H1 (cell line): ENCODE data around the gene AGRP. TPM values are rescaled to one million over a fixed set of nuclear protein-coding genes. Genes with fewer than 3 reads are reported as not detected.
A peak's percentile ranks its signal among the peaks of the same experiment; 100 is the strongest.

ENCODE experiments used
- CTCF ChIA-PET: fragments of 300-600 bp; sonication (Branson Sonifier 250); formaldehyde crosslinking; loops from one replicate; lab custom pipeline; 2021; ENCODE audit not compliant: partially characterized antibody; lab: Charles Lee
- POLR2A ChIA-PET: fragments of 300-600 bp; sonication (Branson Sonifier 250); formaldehyde crosslinking; loops from one replicate; lab custom pipeline; 2021; ENCODE audit warnings: inconsistent platforms; ENCODE audit not compliant: partially characterized antibody; lab: Charles Lee
- DNase-seq, 2 experiments: peaks; one replicate each; pipeline versions ENCODE4 v3.0.0 to v3.0.0-alpha.2; 2010 to 2022; ENCODE audit warnings: low spot score in 2 of 2, low read depth in 1 of 2, mixed read lengths in 1 of 2
- FAIRE-seq: peaks from 2 replicates; lab custom pipeline; 2011; peaks lifted over from hg19 to GRCh38; lab: Jason Lieb, UNC
- H2AFZ ChIP-seq: 2 replicates; pipeline ENCODE4 v1.8.1; 2012; ENCODE audit warnings: low read length, inconsistent platforms
- H2AK5ac ChIP-seq: 2 replicates; pipeline ENCODE4 v1.6.1; 2013; ENCODE audit warnings: low read depth, low read length
- H2BK120ac ChIP-seq: replicated peaks from 2 replicates; pipeline ENCODE3; 2013; ENCODE audit warnings: low read depth, low read length, inconsistent platforms
- H2BK12ac ChIP-seq: 2 replicates; pipeline ENCODE4 v1.6.1; 2013; ENCODE audit warnings: low read depth, low read length
- H2BK15ac ChIP-seq: 2 replicates; pipeline ENCODE4 v1.6.1; 2013; ENCODE audit warnings: low read length
- H2BK20ac ChIP-seq: 2 replicates; pipeline ENCODE4 v1.6.1; 2013; ENCODE audit warnings: low read length
- H2BK5ac ChIP-seq: 2 replicates; pipeline ENCODE4 v1.6.1; 2013; ENCODE audit warnings: low read depth, low read length
- H3K14ac ChIP-seq: 2 replicates; pipeline ENCODE4 v1.6.1; 2013; ENCODE audit warnings: inconsistent platforms; ENCODE audit not compliant: insufficient read length
- H3K18ac ChIP-seq: 2 replicates; pipeline ENCODE4 v1.6.1; 2013; ENCODE audit warnings: low read length; ENCODE audit errors: extremely low read depth
- H3K23ac ChIP-seq: 2 replicates; pipeline ENCODE4 v1.6.1; 2013; ENCODE audit warnings: inconsistent platforms; ENCODE audit not compliant: insufficient read length
- H3K23me2 ChIP-seq: 2 replicates; pipeline ENCODE4 v1.6.1; 2013; ENCODE audit warnings: low read depth, low read length
- H3K27ac ChIP-seq: 2 replicates; pipeline ENCODE4 v1.6.1; 2011; ENCODE audit warnings: low read depth, low read length, inconsistent platforms
- H3K27me3 ChIP-seq, 4 experiments: replicated peaks in 1 of 4; 1 replicate in 1 of 4; 2 replicates in 3 of 4; pipeline versions ENCODE4 v1.6.1 to v1.8.1; 2011 to 2013; ENCODE audit warnings: low read length in 3 of 4, mild to moderate bottlenecking in 3 of 4, inconsistent platforms in 2 of 4, mixed read lengths in 2 of 4, moderate library complexity in 1 of 4; ENCODE audit not compliant: control insufficient read depth in 3 of 4, insufficient read depth in 3 of 4; ENCODE audit errors: extremely low read depth in 1 of 4
- H3K36me3 ChIP-seq, 4 experiments: 2 replicates each; pipeline versions ENCODE4 v1.6.1 to v1.8.1; 2011 to 2013; ENCODE audit warnings: mild to moderate bottlenecking in 4 of 4, low read length in 3 of 4, moderate library complexity in 2 of 4, control low read depth in 1 of 4, inconsistent platforms in 1 of 4; ENCODE audit not compliant: insufficient read depth in 4 of 4, control insufficient read depth in 2 of 4
- H3K4ac ChIP-seq: replicated peaks from 2 replicates; pipeline ENCODE3; 2013; ENCODE audit warnings: low read length, low read depth, mixed read lengths, inconsistent platforms; ENCODE audit not compliant: insufficient read length
- H3K4me1 ChIP-seq, 4 experiments: replicated peaks in 1 of 4; 1 replicate in 1 of 4; 2 replicates in 3 of 4; pipeline versions ENCODE4 v1.6.1 to v1.8.1; 2011 to 2013; ENCODE audit warnings: low read length in 3 of 4, inconsistent platforms in 2 of 4, mixed read lengths in 1 of 4; ENCODE audit not compliant: insufficient read depth in 4 of 4, control insufficient read depth in 3 of 4
- H3K4me2 ChIP-seq, 2 experiments: 2 replicates each; pipeline versions ENCODE4 v1.6.1 to v1.8.1; 2011 to 2013; ENCODE audit warnings: low read depth in 2 of 2, low read length in 2 of 2, control low read depth in 1 of 2, inconsistent platforms in 1 of 2, mild to moderate bottlenecking in 1 of 2; ENCODE audit not compliant: insufficient read depth in 1 of 2
- H3K4me3 ChIP-seq, 4 experiments: fragments of 200-600, 300-600 bp in 1 of 4; sonication (generic), shearing (Covaris generic), sonication (Bioruptor Twin) in 1 of 4; 2 replicates each; pipeline versions ENCODE4 v1.5.1 to v1.8.1; 2011 to 2016; ENCODE audit warnings: low read length in 4 of 4, low read depth in 3 of 4, control low read depth in 2 of 4, inconsistent platforms in 2 of 4, mild to moderate bottlenecking in 2 of 4, mixed read lengths in 1 of 4, moderate library complexity in 1 of 4; ENCODE audit not compliant: insufficient read depth in 2 of 4; ENCODE audit errors: extremely low read depth in 1 of 4
- H3K56ac ChIP-seq: replicated peaks from 2 replicates; pipeline ENCODE3; 2013; ENCODE audit warnings: low read depth, mild to moderate bottlenecking, mixed read lengths, low read length, inconsistent platforms; ENCODE audit not compliant: insufficient read length
- H3K79me1 ChIP-seq: 2 replicates; pipeline ENCODE4 v1.6.1; 2013; ENCODE audit warnings: low read depth, low read length, control low read depth
- H3K79me2 ChIP-seq, 2 experiments: 2 replicates each; pipeline versions ENCODE4 v1.6.1 to v1.8.1; 2012 to 2013; ENCODE audit warnings: low read length in 2 of 2, mild to moderate bottlenecking in 2 of 2, inconsistent platforms in 1 of 2; ENCODE audit not compliant: insufficient read depth in 2 of 2, control insufficient read depth in 1 of 2
- H3K9ac ChIP-seq, 4 experiments: replicated peaks in 1 of 4; 1 replicate in 1 of 4; 2 replicates in 3 of 4; pipeline versions ENCODE4 v1.6.1 to v1.8.1; 2011 to 2013; ENCODE audit warnings: low read depth in 3 of 4, low read length in 3 of 4, control low read depth in 2 of 4, mild to moderate bottlenecking in 2 of 4, moderate library complexity in 2 of 4, inconsistent platforms in 1 of 4; ENCODE audit errors: extremely low read depth in 1 of 4
- H3K9me3 ChIP-seq, 2 experiments: 2 replicates each; pipeline versions ENCODE4 v1.6.1 to v1.8.1; 2012 to 2013; ENCODE audit warnings: mild to moderate bottlenecking in 2 of 2, moderate library complexity in 2 of 2, control low read depth in 1 of 2, inconsistent platforms in 1 of 2, low read depth in 1 of 2, low read length in 1 of 2, mixed read lengths in 1 of 2; ENCODE audit not compliant: insufficient read depth in 2 of 2
- H4K20me1 ChIP-seq, 2 experiments: replicated peaks in 1 of 2; 2 replicates each; pipeline versions ENCODE3 to v1.8.1; 2011 to 2013; ENCODE audit warnings: inconsistent platforms in 2 of 2, low read length in 2 of 2, mild to moderate bottlenecking in 1 of 2; ENCODE audit not compliant: insufficient read depth in 2 of 2, control insufficient read depth in 1 of 2
- H4K5ac ChIP-seq: 2 replicates; pipeline ENCODE4 v1.6.1; 2013; ENCODE audit warnings: low read length, low read depth, mixed read lengths, inconsistent platforms; ENCODE audit not compliant: insufficient read length
- H4K8ac ChIP-seq: 2 replicates; pipeline ENCODE4 v1.8.0; 2013; ENCODE audit warnings: mild to moderate bottlenecking, moderate library complexity, low read length, inconsistent platforms; ENCODE audit not compliant: insufficient read depth; ENCODE audit errors: extremely low read depth
- H4K91ac ChIP-seq: replicated peaks from 2 replicates; pipeline ENCODE3; 2013; ENCODE audit warnings: low read length, mixed read lengths, inconsistent platforms; ENCODE audit not compliant: insufficient read length
- ATF3 ChIP-seq: IDR thresholded peaks from 2 replicates; pipeline ENCODE4 v1.6.1; 2011; ENCODE audit warnings: low read depth, mild to moderate bottlenecking, low read length; ENCODE audit not compliant: insufficient read depth
- BCL11A ChIP-seq, 2 experiments: IDR thresholded peaks; one replicate each; pipeline ENCODE4 v1.6.1; 2011; ENCODE audit warnings: low read depth in 2 of 2, low read length in 2 of 2, mild to moderate bottlenecking in 2 of 2
- EGR1 ChIP-seq: IDR thresholded peaks from 2 replicates; pipeline ENCODE4 v1.6.1; 2011; ENCODE audit warnings: low read depth, low read length, borderline replicate concordance
- GABPA ChIP-seq: IDR thresholded peaks from 2 replicates; pipeline ENCODE4 v1.6.1; 2011; ENCODE audit warnings: mild to moderate bottlenecking, low read length, moderate library complexity, borderline replicate concordance; ENCODE audit not compliant: insufficient read depth
- GTF2F1 ChIP-seq: IDR thresholded peaks from 2 replicates; pipeline ENCODE4 v1.6.1; 2012; ENCODE audit warnings: low read depth, low read length, improper control_type of control experiment, borderline replicate concordance
- HDAC2 ChIP-seq, 2 experiments: fragments of 300-600 bp in 1 of 2; sonication (generic) in 1 of 2; IDR thresholded peaks; 2 replicates each; pipeline ENCODE4 v1.6.1; 2011 to 2012; ENCODE audit warnings: low read depth in 2 of 2, low read length in 2 of 2, mild to moderate bottlenecking in 2 of 2, moderate library complexity in 2 of 2, borderline replicate concordance in 1 of 2, inconsistent platforms in 1 of 2
- NRF1 ChIP-seq: IDR thresholded peaks from 2 replicates; pipeline ENCODE4 v1.6.1; 2011; ENCODE audit warnings: mild to moderate bottlenecking, low read depth, low read length, improper control_type of control experiment
- TEAD4 ChIP-seq: IDR thresholded peaks from 2 replicates; pipeline ENCODE4 v1.6.1; 2012; ENCODE audit warnings: low read depth, low read length, inconsistent platforms, mixed read lengths
- WGBS, 2 experiments: shearing (Covaris generic) in 1 of 2; methylation state at CpG; one replicate each; pipeline versions ENCODE4 v1.1.6 to v1.1.7; 2013 to 2015; ENCODE audit warnings: low lambda C conversion rate in 2 of 2, mixed read lengths in 2 of 2, inconsistent platforms in 1 of 2, low coverage in 1 of 2, missing lambda C conversion rate in 1 of 2; ENCODE audit not compliant: insufficient replicate concordance in 2 of 2, insufficient coverage in 1 of 2, insufficient read length in 1 of 2; ENCODE audit errors: extremely low coverage in 1 of 2, missing lambda C conversion rate in 1 of 2; 5-methylcytosine and 5-hydroxymethylcytosine counted together
- polyA plus RNA-seq, 7 experiments: library from polyadenylated mRNA; depleted of rRNA in 3 of 7; stranded (reverse) in 5 of 7; unstranded in 2 of 7; fragments of >200 nt in 5 of 7; fragments of 200-250 nt in 2 of 7; gene quantifications; 1 replicate in 5 of 7; 2 replicates in 1 of 7; 4 replicates in 1 of 7; pipeline versions ENCODE4 v1.2.1 to v1.2.3, GENCODE V29; 2011 to 2013; ENCODE audit warnings: missing spikeins in 2 of 7, mixed read lengths in 2 of 7
- total RNA-seq: library from RNA; stranded (reverse); fragmentation: NEBNext Ultra II Directional; extraction: Animal tissue kit (Norgen Biotek cat#: 25700); gene quantifications from 2 replicates; pipeline ENCODE4 v1.2.1, GENCODE V29; 2021

The AGRP gene
- total and polyA plus RNA-seq, 2 of the 8 experiments (the other 6 are each of a cell fraction or from before 2014, with no cell fraction given): not detected

DNA sequence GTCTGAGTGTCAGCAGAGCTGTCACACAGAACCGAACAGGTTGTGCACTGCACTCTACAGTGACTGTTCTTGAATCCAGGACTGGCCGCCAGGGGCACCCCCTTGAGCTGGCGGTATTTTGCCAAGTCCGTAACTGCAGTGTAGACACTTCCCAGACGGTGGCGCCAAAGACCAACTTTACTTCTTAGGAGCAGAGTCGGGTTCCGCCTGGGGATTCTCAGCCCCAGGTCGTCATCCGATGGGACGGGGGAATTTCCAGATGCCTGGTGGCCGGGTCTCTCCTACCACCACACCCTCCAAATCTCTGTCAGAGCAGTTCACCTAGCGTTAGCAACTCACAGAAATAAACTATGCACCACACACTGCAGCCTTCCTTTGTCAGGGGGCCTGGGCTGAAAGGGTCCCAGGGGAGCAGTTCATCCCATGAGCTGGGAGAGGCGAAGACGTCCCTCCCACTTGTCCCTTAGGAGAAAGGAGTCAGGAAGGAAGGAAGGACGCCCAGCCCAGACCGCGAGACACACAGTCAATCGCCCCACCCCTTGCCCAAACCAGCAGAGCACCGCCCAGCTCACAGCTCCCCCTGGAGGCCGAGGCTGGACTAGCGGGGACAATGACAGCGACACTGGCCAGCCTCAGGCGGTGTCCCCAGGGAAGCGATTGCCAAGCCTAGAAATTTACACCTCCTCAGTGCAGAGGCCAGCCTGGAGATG is 37.9 kb upstream of the AGRP start:
- ChIA-PET POLR2A (interaction anchor here (1.0 to 2.7 kb wide), 7 partner anchors 11 to 149 kb away, joined by 3 to 9 read pairs (median 4); partner anchors contain the start of gene CARMIL2), CTCF (interaction anchor here (0.5 to 8.7 kb wide), 66 partner anchors 9 to 1672 kb away, joined by 3 to 166 read pairs (median 4); partner anchors contain the start of genes ACD, AGRP, ATP6V0D1 and C16orf86)
- Histone ChIP-seq H3K23ac (no peak overlapping the region), H2AFZ (0 out of 2 replicates have a peak overlapping the region, but pooled peaks have one; percentile 31), H3K27ac (peak overlapping the region; percentile 46; the same call in 1 of the 2 replicates), H2BK5ac (peak overlapping the region; percentile 71; the same call in 1 of the 2 replicates), H2BK120ac (no peak overlapping the region), H3K4me2 (peak overlapping the region; percentile 26 to 97), H3K36me3 (no peaks in the 10 kb centered on the region), H2BK15ac (no peak overlapping the region; the same call in 1 of the 2 replicates), H3K18ac (peak overlapping the region; percentile 79; the same call in 1 of the 2 replicates), H4K8ac (no peak overlapping the region), H3K4ac (no peak overlapping the region), H4K5ac (peak overlapping the region; percentile 20), H2BK12ac (peak overlapping the region; percentile 69; the same call in 1 of the 2 replicates), H3K9me3 (no peaks in the 10 kb centered on the region), H4K20me1 (no peaks in the 10 kb centered on the region), H3K14ac (no peak overlapping the region), H2AK5ac (no peak overlapping the region), H3K79me1 (no peaks in the 10 kb centered on the region; the same call in 1 of the 2 replicates), H3K79me2 (no peaks in the 10 kb centered on the region), H3K56ac (peak overlapping the region; percentile 20), H4K91ac (peak overlapping the region; percentile 25), H3K9ac (peak overlapping the region in 1 of 4 experiments; percentile 3; a peak in 1 of 7 replicates), H2BK20ac (no peak overlapping the region), H3K4me3 (peak overlapping the region; percentile 22 to 62 (median 50); a peak in 7 of 8 replicates), H3K4me1 (no peaks in the 10 kb centered on the region), H3K23me2 (no peaks in the 10 kb centered on the region), H3K27me3 (peaks cover 5 to 44% (median 34%) of the 10 kb centered on the region in 4 experiments)
- DNase-seq (peak; percentile 91 to 99), FAIRE-seq (peak; percentile 85)
- 6% methylated on average over 25 of the region's 25 CpGs; no CpG with 5 or more reads in 1 of the 2 experiments for WGBS, 2 experiments
- TF ChIP-seq ATF3 (peak; percentile 6; the same call in 1 of the 2 replicates), NRF1 (no peak), GABPA (no peak), BCL11A (IDR thresholded peaks at IDR 0.05; ENCODE audit: low read depth in 2 of 2, low read length in 2 of 2) (no peak), HDAC2 (IDR thresholded peaks at IDR 0.05; ENCODE audit: borderline replicate concordance in 1 of 2, low read depth in 2 of 2, low read length in 2 of 2) (peak in 1 of 2 experiments; percentile 75; a peak in 1 of 4 replicates), TEAD4 (peak; percentile 42; the same call in 1 of the 2 replicates), EGR1 (no peak), GTF2F1 (no peak)
